HCEC 1CT (cell line): ENCODE measurements around the gene ZNF292.

Experiments
- DNase-seq: peaks from one replicate; pipeline ENCODE4 v3.0.0-alpha.2; 2017

The ZNF292 gene

DNA sequence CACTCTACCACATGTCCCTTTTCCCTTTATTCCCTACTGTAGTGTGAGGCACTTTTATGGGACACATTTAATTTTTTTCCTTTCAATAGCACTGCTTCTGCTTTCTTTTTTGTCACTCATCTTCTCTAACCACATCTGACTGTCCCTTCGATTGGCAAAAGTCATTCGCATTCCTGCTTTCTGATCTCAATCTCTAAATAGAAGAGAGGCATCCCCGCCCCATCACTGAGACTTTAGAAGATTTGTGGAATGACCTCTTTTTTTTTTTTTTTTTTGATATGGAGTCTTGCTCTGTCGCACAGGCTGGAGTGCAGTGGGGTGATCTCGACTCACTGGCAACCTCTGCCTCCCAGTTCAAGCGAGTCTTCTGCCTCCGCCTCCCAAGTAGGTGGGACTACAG, 9.1 kb downstream of the ZNF292 start:
- no peak for DNase-seq

DNA sequence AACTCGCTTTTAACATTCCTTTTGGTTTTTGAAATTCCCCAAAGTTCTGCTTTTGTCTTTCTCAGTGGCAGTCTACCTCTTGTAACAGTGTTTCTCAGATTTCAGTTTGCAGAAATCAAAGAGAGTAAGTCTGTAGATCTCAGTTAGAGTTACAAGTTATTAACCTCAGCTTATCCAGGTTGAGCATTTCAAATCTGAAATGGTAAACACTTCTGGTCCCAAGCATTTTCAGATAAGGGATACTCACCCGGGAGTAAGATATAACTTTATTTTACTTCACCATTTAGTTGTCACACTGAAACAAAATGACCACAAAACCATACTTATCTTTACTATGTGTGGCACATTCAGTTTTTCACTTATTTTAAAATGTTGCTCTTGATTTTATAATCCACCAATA, 9.8 kb downstream of the ZNF292 start:
- DNase-seq: no peak

DNA sequence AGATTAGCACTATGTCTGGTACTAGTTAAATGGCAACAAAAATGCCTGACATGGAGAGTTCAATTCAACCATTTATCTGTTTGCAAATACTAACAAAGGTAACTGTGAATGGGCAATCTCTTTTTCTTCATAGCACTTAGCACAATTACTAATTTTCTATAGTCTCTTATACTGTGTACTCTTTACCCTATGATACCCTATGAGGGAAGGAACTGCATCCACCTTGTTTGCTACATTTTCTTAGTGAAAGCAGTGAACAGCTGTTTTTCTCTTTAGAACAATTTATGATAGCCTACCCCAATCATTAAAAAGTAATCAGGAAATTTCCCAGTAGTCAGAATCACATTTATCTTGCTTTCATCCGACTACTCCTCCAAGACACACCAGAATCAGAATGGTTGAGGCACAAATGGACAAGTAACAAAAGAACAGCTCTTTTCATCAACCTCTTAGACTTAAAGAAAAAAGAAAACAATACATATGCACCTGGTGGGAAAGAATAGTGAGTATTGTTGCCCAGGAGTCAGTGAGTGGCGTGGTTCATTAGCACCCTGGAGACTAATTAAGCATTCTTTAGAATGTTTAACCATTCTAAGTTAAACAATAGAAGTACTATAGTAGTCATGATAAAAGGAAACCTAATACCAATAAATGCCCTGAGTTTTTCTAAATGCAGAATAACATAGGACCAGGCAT, 16.7 kb downstream of the ZNF292 start:
- no peak for DNase-seq

DNA sequence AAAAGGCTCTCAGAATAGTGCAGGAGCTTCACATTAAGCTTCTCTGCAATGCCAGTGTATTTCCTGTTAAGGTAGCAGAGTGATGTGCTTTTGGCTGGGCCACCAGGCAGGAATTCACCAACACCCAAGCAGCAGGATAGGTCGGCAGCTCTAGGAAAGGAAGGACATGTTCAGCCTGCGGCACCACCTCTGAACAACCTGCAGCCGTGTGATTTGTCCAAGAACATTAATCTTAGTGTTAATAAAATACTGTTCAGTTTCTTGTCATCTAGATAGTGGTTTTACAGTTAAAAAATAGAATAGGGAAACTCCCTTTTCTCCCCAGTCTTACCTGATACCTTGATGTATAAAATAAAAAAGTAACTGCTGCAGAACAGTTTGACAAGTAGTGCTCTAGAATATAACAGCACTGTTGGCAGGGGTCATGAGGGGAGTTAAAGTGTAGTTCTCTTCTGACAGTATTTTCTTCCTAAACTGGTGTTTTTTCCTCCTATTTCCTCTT, 18.8 kb downstream of the ZNF292 start:
- DNase-seq: no peak

DNA sequence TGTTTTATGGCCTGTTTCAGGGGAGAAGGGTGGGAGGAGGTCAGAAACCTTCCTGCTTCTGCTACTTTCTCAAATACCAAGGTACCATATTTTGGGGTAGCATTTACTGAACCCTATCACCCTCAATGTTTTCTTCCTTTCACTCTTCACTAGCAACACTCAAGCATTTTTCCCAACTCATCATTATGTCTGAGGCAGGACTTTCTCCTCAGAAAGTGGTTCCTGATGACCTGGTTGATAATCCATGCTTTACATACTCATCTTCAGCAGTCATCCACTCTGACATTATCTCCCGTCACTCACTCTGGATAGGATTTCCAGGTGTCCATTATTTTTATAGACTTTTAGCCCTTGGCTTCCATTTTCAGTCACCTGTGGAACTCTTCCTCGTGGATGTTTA, 21.1 kb downstream of the ZNF292 start:
- no peak for DNase-seq

DNA sequence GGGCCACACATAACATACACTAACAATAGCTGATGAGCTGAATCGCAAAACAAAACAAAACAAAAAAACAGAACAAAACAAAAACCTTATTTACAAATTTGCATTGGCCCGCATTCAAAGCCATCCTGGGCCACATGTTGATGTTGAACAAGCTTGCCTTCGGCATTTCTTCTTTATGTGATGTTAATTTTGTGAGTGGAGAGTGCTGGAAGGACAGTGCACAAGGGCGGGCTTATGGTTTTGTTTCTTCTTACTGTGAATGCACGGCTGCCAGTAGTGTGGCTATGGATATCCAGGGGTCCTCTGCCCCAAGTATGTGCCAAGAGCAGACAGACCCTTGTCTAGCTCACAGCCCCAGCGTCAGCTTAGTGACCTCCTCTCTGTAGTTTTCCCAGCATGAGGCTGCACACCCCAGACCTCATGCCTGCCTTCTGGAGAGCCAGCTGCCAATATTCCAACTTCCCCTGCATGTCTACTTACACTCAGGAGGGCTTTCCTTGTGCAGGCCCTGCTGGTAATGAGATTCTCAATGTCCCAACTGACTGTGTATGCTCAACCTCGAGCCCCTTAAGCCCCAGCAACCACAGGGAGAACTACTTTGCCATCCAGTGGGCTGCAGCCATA, 24.9 kb downstream of the ZNF292 start:
- no peak for DNase-seq

DNA sequence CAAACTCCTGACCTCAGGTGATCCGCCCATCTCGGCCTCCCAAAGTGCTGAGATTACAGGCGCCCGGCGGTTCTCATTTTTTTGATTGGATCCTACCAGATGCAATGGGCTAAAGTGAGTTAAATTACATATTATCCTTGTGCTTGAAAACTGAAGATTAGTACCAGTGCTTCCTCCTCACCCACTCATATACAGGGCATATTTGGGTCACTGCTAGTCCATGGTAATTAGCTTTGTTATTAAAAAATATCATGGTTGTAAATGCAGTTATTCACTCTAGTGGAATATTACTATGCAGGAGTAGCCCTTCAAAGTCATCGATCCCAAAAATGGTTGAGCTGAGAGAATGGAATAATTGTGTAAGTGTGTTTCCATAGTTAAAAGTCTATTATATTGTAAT, 26.5 kb downstream of the ZNF292 start:
- DNase-seq: no peak

DNA sequence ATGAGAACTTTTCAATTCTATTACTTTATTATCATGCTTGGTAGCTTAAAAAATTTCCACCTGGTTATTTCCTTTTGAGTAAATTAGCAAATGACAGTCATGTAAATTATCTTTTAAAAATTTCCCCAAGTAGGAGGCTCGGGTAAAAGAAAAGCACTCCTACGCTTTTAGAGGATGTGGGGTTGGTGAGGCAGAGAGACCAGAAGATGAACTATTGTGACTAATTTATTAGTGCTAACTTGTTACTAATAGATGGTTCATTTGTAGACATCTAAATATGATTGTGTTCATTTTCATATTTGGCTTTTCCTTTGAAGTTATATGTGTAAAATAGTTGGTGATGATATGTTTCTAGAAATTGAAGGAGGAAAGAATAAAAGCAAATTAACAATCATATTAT, 27.0 kb downstream of the ZNF292 start:
- no peak for DNase-seq

DNA sequence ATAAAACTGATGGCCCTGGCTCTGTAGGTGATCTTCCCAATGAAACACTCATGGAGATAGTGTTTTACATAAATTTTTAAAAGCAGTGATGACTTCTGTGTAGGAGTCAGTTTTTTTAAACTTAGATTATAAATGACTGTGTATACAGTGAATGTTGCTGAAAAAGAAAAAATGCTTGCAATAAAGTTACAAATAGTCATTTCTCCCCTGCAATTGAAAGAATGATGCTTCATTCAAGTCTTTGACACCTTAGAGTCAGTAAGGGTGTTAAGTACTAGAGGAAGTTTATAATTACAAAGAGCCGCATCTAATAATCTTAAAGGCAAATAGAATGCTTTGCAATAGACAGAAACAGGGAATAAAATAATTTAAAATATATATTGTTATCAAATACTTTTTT, 27.6 kb downstream of the ZNF292 start:
- no peak for DNase-seq

DNA sequence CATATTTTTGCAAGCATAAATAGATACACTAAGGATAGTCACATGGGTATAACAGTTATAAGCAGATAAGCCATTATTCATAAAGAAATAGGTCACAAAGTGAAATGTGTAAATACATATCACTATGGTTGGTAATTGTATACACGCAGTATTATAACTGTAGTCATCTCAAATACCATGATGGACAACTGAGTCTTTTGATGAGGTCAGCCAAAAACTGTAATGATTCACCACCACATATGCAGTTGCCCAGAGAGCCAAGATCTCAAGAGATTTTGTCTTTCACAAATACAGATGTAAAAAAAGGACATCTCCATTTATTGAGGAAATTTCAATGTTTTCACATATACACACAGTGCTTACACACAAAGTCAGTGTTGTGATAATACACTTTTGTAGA, 28.3 kb downstream of the ZNF292 start:
- peak; percentile 74 for DNase-seq

DNA sequence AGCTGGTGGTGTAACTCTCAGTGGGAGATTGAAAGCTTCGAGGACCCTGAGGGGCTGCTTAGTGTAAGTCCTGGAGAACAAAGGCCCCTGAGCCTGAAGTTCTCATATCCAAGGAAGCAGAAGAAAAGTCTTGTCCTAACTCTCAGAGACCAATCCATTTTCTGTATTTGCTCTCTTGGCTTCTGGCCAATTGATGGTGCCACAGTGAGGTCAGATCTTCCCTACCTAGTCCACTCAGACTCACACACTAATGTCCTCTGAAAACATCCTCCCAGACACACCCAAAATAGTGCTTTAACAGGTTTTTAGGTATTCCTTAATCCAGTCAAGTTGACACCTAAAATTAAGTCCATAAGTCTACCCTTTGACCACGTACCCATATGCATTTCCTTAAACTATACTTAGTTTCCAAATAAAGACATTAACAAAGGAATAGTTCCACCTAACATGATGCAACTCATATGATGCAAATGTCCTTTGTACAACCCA, 29.4 kb downstream of the ZNF292 start:
- no peak for DNase-seq

DNA sequence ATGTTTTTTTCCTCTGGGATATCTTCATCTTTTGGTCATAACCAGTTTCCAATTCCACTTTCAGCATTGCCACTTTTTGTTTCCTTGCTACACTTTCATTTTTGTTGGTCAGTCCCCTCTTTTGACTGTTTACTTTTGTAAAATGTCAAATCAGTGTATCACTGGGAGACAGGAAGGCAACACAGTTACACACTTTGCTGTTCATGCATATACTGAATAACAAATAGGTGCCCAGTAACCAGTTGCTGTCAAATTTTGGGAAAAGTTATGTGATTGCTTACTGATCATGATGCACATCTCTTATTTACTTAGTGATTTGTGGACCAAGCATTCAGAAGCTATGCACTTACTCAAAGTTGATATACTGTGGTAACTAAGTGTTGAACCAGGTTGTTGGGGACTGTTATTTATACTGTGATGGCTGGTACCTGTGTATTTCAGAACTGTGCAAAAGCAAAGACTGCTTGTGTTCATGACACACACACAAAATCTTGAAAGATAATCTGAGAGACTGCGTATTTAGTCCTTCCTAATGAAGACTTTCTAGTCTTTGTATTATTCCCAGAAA, 41.0 kb downstream of the ZNF292 start:
- DNase-seq: no peak

DNA sequence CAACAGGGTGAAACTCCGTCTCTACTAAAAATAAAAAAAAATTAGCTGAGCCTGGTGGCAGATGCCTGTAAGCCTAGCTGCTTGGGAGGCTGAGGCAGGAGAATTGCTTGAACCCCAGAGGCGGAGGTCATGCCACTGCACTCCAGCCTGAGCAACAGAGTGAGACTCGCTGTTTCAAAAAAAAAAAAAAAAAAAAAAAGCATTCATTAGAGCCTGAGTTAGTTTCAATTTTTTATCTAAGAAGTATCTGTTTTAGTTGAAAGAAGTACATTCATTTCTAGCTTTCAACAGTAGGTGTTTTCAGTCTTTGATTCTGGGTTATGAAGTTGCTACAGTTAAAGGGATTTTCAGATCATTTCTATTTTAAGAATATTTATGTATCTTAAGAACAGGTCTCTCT, 42.2 kb downstream of the ZNF292 start:
- DNase-seq: no peak

DNA sequence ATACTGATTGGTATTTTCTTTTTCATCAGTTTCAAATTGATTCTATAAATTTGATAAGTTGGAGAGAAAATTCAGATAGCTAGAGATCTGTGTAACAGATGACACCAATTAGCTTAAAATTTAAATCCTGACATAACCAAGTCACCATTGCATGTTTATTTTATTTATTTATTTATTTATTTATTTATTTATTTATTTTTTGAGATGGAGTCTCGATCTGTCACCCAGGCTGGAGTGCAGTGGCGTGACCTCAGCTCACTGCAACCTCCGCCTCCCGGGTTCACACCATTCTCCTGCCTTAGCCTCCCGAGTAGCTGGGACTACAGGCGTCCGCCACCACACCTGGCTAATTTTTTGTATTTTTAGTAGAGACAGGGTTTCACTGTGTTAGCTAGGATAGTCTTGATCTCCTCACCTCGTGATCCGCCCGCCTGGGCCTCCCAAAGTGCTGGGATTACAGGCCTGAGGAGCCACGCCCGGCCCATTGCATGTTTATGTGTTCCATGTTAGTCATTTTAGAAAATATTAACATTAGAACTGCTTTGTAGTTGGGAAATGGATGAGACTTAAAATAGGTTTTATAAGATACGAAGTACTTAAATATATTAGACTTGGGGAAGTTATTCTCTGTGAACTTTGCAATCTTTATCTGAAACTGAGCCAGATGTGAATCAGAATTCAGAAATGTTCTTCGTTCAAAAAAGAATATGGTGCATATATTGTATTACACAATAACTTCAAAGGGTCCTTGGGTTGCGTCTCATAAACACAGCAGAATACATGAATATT, 42.9 kb downstream of the ZNF292 start:
- peak; percentile 73 for DNase-seq

DNA sequence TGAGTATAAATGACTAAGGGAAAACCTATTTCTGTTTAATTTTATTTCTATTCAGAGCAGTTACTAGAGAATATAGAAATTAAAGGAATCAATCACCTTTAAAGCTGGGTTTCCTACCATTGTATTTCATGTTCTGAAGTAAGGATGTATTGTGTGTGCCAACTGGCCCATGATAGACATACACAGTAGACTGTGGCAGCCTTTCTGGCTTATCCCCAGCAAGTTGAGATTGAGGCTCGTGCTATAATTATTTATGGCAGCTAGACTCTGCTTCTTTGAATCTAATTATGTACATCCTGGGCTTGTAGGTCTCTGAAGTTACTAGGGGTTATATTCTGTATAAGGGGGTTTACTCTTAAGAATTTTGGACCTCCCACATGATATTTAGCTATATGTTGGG, 44.4 kb downstream of the ZNF292 start:
- DNase-seq: no peak

DNA sequence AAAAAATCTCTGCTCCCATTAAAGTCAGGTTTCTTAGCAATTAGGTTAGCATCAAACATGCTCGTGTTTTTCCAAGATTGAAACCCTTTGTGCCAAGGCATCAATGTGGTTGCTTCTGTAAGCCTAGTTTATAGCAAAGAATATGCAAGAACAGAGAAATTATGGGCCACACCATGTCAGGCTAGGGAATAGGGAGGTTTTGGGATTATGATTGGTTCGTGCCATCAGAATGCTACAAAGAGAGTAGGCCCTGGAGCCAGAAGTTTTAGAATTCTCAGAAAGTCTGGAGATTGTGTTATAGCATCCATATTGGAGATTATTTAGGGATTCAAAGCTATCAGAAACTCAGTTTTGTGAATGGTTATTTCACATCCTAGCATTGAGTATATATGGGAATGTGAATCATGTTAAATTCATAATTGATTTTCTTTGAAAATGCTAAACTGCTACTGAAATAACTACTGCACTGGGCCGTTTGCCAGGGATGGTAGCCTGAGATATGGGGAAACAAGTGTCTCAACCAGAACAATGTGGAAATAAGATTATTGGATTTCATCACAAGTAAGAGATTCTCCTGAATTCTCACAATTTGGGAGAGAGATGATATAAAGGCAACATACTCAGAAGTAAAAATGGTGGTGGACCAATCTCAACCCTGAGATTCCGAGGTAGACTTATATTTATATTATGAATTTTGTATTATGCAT, 45.3 kb downstream of the ZNF292 start:
- DNase-seq: peak; percentile 22

DNA sequence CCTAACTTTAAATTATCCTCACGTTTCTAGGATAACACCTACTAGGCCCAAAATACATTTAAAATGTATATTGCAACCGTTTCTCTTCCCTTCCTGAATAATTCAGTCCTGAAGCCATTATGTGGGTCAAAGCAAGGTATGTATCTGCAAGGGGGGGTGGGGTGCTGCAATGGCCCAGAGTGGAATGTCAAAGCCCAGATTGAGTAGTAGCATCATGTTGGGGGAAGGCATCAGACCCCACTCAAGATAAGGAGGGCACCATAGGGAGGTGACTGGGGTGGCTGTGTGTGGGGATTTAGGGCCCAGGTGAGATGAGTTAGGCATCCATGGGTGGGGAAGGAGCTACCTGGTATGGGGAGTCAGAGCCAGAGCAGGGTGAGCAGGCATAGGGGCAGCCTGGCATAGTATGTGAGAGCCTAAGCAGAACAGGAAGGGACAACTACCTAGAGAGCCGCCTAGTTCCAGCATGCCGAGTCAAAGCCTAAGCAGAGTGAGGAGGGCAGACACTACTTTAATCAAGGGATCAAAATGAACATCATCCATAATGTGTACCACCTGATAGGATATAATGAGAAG, 48.2 kb downstream of the ZNF292 start:
- no peak for DNase-seq

DNA sequence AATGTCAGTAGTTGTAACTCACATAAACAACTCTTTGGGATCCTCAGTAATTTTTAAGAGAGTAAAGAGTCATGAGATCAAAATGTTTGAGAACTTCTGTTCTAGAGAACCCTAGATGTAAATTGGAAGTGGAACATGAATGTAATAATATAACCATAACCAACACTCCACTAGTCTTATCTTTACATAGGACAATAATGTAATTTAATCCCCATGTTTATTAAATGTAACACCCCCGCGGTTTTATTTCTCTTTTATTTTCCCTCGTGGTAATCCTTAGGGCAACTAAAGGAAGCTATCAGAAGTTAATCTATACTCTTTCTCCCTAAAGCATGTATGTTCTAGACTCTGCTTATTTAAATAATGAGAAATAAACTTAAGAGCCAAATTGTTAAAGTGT, 54.4 kb downstream of the ZNF292 start:
- no peak for DNase-seq

DNA sequence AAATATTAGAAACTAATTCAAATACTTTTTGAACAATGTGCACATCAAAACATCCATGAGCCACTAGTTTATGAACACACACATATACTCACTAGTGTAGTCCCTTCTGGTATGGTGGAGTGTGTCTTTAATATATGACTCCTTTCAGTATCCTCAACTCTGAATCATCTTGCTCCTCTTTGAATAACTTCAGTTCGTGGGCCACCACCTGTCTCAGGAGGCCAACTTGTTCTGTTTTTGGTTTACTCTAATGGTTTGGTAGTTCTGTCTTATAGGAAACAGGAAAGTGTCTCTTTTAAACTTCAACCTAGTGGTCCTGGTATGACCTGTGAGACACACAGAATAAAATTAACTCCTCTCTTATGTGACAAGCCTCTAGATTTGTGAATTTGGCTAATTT, 55.6 kb downstream of the ZNF292 start:
- DNase-seq: no peak

DNA sequence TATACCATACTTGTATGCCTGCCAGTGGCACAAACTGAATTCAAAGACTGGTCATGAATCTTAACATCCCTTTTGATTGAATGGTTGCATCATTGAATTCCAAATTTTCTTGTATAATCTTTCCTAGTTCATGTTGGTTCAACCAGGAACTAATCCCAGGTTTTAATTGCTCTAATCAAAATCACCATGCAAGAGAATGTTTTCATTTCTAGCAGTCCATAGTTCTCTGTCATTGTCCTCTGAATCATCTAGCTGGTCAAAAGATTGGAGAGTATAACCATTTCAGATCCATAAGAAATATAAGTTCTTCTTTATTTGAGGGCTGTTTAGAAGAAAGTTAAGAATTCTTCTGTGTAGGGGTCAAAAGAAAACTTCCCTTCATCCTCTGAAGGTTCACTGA, 57.2 kb downstream of the ZNF292 start:
- no peak for DNase-seq

DNA sequence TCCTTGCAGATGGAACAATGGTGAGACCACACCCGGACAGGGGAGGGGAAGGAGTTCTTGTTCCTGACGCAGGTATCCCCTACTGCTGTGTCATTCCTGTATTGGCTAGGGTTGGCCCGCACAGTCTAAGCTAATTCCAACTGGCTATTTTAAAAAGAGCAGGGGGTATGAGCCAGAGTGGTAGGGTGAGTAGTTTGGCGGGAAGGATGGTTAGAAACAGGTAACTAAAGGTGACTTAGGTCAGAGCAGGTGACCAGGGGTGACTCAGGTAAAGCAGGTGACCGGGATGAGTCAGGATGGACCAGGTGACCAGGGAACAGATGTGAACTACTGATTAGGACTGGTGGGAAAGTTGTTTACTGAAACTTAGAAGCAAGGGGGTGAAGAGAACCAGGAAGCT, 58.0 kb downstream of the ZNF292 start:
- DNase-seq: no peak

DNA sequence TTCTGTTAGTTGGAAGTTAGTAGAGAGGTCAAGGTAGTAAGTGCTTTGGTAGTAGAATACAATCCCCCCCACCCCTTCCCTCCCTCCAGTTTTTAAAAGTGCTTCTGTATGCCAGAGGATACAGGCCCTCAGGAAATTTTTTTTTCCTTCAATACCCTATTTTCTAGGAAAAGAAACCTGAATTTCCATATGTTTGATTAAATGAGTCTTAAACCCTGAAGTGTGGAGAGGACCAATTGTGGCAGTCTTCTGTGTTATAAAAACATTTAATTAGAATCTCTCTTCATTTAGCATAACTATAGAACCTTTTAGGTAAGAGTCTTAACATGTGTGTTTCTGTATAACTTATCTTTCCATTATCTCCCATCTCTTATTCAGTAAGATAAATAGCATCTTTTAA, 59.5 kb downstream of the ZNF292 start:
- no peak for DNase-seq

DNA sequence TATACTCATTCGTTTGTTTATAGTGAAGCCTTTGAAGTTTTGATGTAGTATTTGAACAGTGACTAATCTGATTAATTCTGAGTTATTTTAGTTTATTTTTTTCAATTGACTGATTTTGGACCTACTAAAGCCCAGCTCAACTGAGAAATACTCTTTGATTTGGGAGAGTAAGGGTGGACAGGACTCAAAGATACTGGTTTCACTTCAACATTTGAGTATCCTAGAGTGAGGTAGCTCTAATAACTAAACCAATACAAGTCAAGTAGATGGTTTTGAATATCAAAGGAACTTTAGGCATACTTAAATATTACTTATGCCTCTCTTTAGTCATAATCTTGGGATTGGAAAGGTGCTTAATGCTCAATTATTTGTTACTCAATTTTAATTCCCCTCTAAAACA, 65.6 kb downstream of the ZNF292 start:
- DNase-seq: no peak
